Measurements from ENCODE around the gene FOXK1. TPM values are rescaled to one million over a fixed set of nuclear protein-coding genes. Genes with fewer than 3 reads are reported as not detected.

Gene FOXK1
- total RNA-seq, 2 donors from 2014 or later, result 36.9 to 43.4 TPM

- Mint-ChIP-seq H3K27ac (no peak overlapping the region), H3K36me3 (ENCODE audit: low read depth) (peaks cover 32% of the 10 kb centered on the region), H3K4me1 (no peaks in the 10 kb centered on the region), H3K4me3 (no peak overlapping the region), H3K9me3 (no peaks in the 10 kb centered on the region), H3K27me3 (ENCODE audit: insufficient read depth) (no peaks in the 10 kb centered on the region)
- H3K9me3 ChIP-seq (ENCODE audit: control insufficient read depth, low read length), result no peaks in the 10 kb centered on the region
- no peak for TF ChIP-seq CTCF (conservative IDR thresholded peaks at IDR 0.05)
- peaks cover 39% of the 10 kb centered on the region for H3K36me3 ChIP-seq (ENCODE audit: control insufficient read depth, insufficient read depth, low read length)
- no peak for DNase-seq
- no peak overlapping the region for H3K4me3 ChIP-seq (ENCODE audit: low read length)
- H3K27me3 ChIP-seq (ENCODE audit: control insufficient read depth, insufficient read depth, low read length, poor library complexity, severe bottlenecking), result no peaks in the 10 kb centered on the region
- H3K27ac ChIP-seq (ENCODE audit: low read depth, low read length), result no peak overlapping the region
- no peak overlapping the region for H3K9ac ChIP-seq (ENCODE audit: extremely low read depth, low read length, poor library complexity, severe bottlenecking)
- 93 to 100% methylated on average over 3 to 16 of the region's 16 CpGs for WGBS, 2 experiments (ENCODE audit: insufficient coverage in 1 of 2, insufficient read length in 1 of 2)
- H3K4me1 ChIP-seq (ENCODE audit: control insufficient read depth, insufficient read depth, low read length), result no peaks in the 10 kb centered on the region
Observed at GRCh38 chr7:4783292-4783652, 101.2 kb downstream of the FOXK1 start.

GRCh38 chr7:4783762-4784351, 101.8 kb downstream of the FOXK1 start:
- 93 to 94% methylated on average over 9 to 40 of the region's 40 CpGs for WGBS, 2 experiments (ENCODE audit: insufficient coverage in 1 of 2, insufficient read length in 1 of 2)
- no peak overlapping the region for H3K27ac ChIP-seq (ENCODE audit: low read depth, low read length)

GRCh38 chr7:4784799-4785198, 102.7 kb downstream of the FOXK1 start:
- Histone ChIP-seq H3K9me3 (ENCODE audit: control insufficient read depth, low read length) (no peaks in the 10 kb centered on the region), H3K9ac (ENCODE audit: extremely low read depth, low read length, poor library complexity, severe bottlenecking) (no peak overlapping the region), H3K36me3 (ENCODE audit: control insufficient read depth, insufficient read depth, low read length) (peaks cover 40% of the 10 kb centered on the region), H3K27ac (ENCODE audit: low read depth, low read length) (no peak overlapping the region), H3K27me3 (ENCODE audit: control insufficient read depth, insufficient read depth, low read length, poor library complexity, severe bottlenecking) (no peaks in the 10 kb centered on the region), H3K4me3 (ENCODE audit: low read length) (no peak overlapping the region), H3K4me1 (ENCODE audit: control insufficient read depth, insufficient read depth, low read length) (no peaks in the 10 kb centered on the region)
- 95 to 97% methylated on average over 15 to 19 of the region's 19 CpGs for WGBS, 2 experiments (ENCODE audit: insufficient coverage in 1 of 2, insufficient read length in 1 of 2)
- no peaks in the 10 kb centered on the region for H3K27me3 Mint-ChIP-seq (ENCODE audit: insufficient read depth)
- TF ChIP-seq CTCF (conservative IDR thresholded peaks at IDR 0.05), result no peak
- no peak overlapping the region for H3K27ac Mint-ChIP-seq
- peaks cover 31% of the 10 kb centered on the region for H3K36me3 Mint-ChIP-seq (ENCODE audit: low read depth)
- H3K9me3 Mint-ChIP-seq, result no peaks in the 10 kb centered on the region
- H3K4me3 Mint-ChIP-seq, result no peak overlapping the region
- no peaks in the 10 kb centered on the region for H3K4me1 Mint-ChIP-seq
- DNase-seq, result no peak

More at GRCh38 chr7:4783762-4784351, 101.8 kb downstream of the FOXK1 start:
- Histone ChIP-seq H3K36me3 (ENCODE audit: control insufficient read depth, insufficient read depth, low read length) (peaks cover 39% of the 10 kb centered on the region), H3K4me3 (ENCODE audit: low read length) (no peak overlapping the region), H3K27me3 (ENCODE audit: control insufficient read depth, insufficient read depth, low read length, poor library complexity, severe bottlenecking) (no peaks in the 10 kb centered on the region), H3K4me1 (ENCODE audit: control insufficient read depth, insufficient read depth, low read length) (no peaks in the 10 kb centered on the region), H3K9ac (ENCODE audit: extremely low read depth, low read length, poor library complexity, severe bottlenecking) (no peak overlapping the region), H3K9me3 (ENCODE audit: control insufficient read depth, low read length) (no peaks in the 10 kb centered on the region)
- no peak for TF ChIP-seq CTCF (conservative IDR thresholded peaks at IDR 0.05)
- DNase-seq, result no peak
- Mint-ChIP-seq H3K27ac (no peak overlapping the region), H3K4me1 (no peaks in the 10 kb centered on the region), H3K27me3 (ENCODE audit: insufficient read depth) (no peaks in the 10 kb centered on the region), H3K4me3 (no peak overlapping the region), H3K9me3 (no peaks in the 10 kb centered on the region), H3K36me3 (ENCODE audit: low read depth) (peaks cover 31% of the 10 kb centered on the region)

Measured in endodermal cell (in vitro differentiated cells).